ENCODE measurements around the gene C6orf89.
A peak's percentile ranks its signal among the peaks of the same experiment; 100 is the strongest.

Gene C6orf89

GRCh38 chr6:36852481-36853147 lies 33.1 kb upstream of the C6orf89 start:
- no peak for DNase-seq

- DNase-seq, result no peak
These were observed 32.4 kb upstream of the C6orf89 start for GRCh38 chr6:36853325-36853724.

DNA sequence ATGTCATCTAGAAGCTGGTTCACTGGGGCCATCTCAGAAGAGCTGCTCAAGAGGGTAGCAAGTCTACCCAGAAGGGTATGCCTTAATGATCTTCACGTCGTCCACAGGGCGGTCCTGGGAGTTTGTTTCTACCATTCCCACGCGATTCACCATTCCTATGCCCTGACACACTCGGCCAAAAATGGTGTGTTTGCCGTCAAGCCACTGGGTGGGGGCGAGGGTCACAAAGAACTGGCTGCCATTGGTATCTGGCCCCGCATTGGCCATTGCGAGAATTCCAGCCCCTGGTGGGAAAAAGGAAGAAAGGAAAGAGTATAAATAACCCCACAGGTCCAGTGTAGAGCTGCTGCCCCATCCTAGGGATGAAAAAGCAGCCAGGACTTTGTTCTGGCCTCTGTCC lies 30.0 kb upstream of the C6orf89 start:
- DNase-seq, result no peak

DNA sequence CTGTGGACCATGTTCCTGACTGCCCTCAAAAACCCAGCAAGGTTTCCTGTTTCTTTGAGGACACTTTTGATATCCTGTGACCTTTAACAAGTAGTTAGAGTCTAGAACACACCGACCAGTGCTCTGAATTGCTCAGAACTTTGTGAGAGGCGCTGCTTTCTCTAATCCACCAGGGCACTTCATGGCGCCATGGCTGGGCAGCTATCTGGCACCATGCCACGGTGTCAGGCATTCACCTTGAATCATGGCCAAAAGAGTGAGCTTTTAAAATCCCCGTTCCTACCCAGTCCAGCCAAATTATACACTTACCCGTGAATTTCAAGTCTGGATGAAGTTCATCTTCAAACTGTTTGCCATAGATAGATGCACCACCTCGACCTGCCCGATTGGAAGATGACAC lies 29.5 kb upstream of the C6orf89 start:
- DNase-seq, result no peak

DNA sequence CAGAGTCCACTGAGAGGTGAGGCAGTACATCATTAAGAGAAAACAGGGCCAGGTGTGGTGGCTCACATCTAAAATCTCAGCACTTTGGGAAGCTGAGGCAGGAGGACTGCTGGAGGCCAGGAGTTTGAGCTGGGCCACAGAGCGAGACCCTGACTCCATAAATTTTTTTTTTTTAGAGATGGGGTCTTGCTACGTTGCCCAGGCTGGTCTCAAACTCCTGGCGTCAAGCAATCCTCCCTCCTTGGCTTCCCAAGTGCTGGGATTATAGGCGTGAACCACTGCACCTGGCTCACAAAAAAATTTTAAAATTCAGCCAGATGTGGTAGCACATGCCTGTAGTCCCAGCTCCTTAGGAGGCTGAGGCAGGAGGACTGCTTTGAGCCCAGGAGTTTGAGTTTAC lies 28.4 kb upstream of the C6orf89 start:
- no peak for DNase-seq

- DNase-seq, result no peak
These were observed 27.3 kb upstream of the C6orf89 start for GRCh38 chr6:36858407-36858981.

- no peak for DNase-seq
These were observed 25.6 kb upstream of the C6orf89 start for GRCh38 chr6:36860126-36860525.

DNA sequence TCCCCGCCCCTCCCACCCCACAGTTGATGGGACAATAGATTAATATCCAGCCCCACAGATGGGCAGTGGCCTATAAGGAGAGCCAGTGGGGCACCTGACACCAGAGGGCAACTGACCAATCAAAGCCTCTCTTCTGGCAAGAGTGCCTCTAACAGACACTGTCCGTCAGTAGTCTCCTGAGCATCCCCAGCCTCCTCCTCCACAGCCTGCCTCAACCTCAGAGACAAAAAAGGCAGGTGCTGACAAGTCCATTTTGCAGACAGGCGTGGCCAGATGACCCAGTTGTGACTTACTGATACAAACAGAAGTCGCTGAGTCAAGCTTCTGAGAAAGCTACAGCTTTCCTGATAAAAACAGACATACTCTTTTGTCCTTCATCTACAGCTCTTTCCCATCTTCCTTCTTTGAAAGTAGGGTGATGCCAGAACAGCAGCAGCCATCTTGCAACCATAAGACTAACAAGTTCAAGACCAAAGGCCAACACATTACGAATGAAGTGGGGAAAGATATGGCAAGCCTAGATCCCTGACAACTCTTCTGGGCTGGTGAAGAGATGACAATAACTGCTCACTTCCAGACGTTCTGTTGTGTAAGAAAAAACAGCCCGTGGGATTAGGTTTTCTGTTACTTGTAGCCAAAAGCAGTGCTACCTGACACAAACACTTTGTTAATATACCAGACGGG lies 23.4 kb upstream of the C6orf89 start:
- no peak for DNase-seq

DNA sequence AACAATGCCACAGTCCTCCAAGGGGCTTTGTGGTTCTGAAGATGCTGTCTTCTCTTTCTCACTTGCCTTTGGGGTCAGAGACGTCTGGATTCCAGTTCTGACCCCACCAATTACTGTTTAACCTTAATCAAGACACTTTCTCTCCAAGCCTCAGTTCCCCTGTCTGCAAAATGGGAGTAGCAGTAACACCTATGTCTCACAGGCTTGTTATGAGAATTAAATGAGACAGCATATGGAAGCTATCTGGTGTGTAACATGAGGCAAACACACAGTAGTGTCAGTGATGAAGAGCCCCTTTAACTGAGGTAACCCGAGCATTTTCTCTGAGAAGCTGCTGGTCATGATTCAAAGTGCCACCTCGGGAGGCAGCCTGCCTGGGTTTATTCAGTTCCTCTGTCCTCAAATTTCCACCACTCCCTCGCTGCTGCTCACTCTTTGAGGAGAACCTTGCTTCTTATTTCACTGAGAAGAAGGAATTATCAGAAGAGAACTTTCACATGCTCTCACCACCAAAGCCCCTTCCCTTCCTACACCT lies 22.8 kb upstream of the C6orf89 start:
- DNase-seq, result no peak

GRCh38 chr6:36863670-36864540 lies 21.8 kb upstream of the C6orf89 start:
- DNase-seq, result no peak

- no peak for DNase-seq
These were observed 19.9 kb upstream of the C6orf89 start for GRCh38 chr6:36865835-36866234.

GRCh38 chr6:36867471-36868224 lies 18.1 kb upstream of the C6orf89 start:
- no peak for DNase-seq

GRCh38 chr6:36871686-36872085 lies 14.1 kb upstream of the C6orf89 start:
- no peak for DNase-seq

DNA sequence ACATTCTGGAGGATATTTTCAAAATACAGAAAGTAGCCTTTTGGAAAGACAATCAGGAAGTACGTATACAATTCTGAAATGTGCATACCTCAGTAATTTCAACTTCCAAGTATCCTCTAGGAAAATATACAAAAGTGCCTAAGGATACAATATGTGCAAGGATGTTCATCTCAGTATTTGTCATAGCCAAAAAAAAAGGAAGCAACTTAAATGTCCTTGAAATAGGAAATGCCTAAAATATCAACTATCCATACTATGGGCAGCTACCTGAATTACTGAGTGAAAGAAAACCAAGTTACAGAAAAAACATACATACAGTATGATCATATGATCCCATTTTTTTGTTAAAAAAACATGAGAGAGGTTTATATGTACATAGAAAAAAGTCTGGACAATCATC lies 12.6 kb upstream of the C6orf89 start:
- DNase-seq, result no peak

- DNase-seq, result no peak
These were observed 11.9 kb upstream of the C6orf89 start for GRCh38 chr6:36873612-36874442.

- DNase-seq, result peak; percentile 97
These were observed 11.1 kb upstream of the C6orf89 start, which contains the start of gene PPIL1 for GRCh38 chr6:36874443-36875249. Gene PPIL1, minus strand, starts transcription at chr6:36874803. Its CDS starts 31 bp downstream, at chr6:36874772.

DNA sequence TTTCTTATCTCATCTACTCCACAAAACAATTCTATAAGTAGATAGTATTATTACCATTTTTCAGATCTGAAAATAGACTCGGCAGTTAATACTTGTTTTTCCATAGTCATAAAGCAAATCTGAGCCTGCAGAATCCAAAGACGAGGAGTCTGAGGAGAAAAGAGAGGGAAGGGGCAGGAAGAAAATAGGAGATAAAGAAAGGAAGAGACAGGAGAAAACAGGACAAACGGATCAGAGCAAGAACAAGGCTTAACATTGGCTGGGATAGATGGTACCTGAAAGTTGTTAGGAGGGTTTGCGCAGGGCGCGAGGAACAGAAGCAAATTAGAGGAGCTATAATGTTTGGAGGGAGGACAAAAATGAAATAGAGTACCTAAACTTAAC lies 10.5 kb upstream of the C6orf89 start:
- DNase-seq, result no peak

GRCh38 chr6:36884610-36885009 lies 1.1 kb upstream of the C6orf89 start:
- no peak for DNase-seq

GRCh38 chr6:36886950-36887618 lies 1.3 kb downstream of the C6orf89 start:
- no peak for DNase-seq

DNA sequence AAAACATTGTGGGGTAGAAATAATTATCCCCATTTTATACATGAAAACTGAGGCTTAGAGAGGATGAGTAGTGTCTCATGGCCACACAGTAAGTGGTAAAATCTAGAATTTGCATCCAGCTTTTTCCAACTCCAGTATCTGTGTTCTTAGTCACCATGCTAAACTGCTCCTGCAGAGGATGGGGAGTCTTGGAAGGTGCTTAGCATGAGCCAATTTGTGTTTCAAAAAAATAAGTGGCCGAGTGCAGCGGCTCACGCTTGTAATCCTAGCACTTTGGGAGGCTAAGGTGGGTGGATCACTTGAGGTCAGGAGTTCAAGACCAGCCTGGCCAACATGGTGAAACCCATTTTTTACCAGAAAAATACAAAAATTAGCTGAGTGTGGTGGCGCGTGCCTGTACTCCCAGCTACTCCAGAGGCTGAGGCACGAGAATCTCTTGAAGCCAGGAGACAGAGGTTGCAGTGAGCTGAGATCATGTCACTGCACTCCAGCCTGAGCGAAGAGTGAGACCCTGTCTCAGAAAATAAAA lies 2.4 kb downstream of the C6orf89 start:
- DNase-seq, result no peak
